GM21529 (cell line): ENCODE results near the gene MN1.

ENCODE experiments used
- ATAC-seq: cut with Tn5 transposase; IDR thresholded peaks from one replicate; pipeline ENCODE4 v1.9.1; 2021; ENCODE audit not compliant: unreplicated experiment

The MN1 gene

DNA sequence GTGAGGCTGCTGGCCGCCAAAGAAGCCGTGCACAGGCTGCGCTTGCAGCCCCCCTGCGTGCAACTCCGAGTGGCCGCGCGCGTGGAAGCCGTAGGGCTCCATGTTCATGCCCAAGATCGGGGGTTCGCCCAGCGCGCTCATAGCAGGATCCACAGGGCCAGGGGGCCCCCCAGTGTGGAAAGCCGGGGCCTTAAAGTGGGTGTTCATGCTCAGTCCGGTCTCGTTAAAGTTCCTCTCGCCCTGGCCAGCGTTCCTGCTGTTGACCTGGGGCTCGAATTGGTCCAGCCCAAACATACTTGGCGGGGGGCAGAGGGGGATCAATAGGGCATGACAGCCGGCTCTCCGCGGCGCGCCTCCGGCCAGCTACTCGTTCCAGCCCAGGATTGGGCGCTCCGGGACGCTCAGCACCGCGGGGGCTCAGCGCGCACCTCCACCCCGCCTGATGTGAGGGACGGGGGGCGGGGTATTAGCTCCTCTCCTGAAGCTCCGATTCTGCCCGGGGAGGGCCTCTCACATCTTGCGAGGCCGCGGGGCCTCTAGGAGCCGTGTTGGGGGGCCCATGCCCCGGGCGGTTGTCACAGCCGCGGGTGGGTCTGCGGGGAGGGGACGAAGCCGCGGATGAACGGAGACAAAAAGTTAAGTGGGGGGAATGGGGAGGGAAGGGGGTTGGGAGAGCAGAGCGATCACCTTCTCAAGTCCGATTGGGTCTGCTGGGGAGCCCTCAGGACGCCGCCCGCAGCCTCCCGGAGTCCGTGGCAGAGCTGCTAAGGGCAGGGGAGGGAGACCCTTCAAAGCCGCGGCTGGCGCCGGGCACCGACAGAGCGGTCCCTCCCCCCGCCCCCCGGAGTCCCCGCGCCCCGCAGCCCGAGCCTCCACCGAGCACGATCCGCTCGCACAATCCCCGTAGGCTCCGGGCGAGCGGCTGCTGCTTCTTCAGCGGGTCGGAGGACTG, 1.0 kb downstream of the MN1 start:
- no peak for ATAC-seq

DNA sequence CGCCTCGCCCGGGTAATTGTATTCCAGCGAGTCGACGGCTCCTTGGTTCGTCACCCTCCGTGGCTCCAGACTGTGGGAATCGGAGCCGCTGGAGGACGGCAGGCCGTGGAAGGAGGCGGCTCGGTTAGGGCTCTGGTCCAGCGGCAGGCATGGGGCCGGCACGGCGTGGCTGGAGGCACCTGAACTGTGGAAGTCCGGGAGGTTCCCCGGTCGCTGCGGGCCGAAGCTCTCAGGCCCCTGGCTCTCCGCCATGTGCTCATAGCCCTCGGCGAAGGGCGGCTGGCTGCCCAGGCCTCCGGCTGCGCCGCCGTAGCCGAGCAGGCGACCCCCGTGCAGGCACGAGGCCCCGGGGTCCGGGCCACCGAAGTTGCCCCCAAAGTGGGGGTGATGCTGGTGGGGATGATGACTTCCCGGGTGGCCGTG, 1.7 kb downstream of the MN1 start:
- no peak for ATAC-seq

DNA sequence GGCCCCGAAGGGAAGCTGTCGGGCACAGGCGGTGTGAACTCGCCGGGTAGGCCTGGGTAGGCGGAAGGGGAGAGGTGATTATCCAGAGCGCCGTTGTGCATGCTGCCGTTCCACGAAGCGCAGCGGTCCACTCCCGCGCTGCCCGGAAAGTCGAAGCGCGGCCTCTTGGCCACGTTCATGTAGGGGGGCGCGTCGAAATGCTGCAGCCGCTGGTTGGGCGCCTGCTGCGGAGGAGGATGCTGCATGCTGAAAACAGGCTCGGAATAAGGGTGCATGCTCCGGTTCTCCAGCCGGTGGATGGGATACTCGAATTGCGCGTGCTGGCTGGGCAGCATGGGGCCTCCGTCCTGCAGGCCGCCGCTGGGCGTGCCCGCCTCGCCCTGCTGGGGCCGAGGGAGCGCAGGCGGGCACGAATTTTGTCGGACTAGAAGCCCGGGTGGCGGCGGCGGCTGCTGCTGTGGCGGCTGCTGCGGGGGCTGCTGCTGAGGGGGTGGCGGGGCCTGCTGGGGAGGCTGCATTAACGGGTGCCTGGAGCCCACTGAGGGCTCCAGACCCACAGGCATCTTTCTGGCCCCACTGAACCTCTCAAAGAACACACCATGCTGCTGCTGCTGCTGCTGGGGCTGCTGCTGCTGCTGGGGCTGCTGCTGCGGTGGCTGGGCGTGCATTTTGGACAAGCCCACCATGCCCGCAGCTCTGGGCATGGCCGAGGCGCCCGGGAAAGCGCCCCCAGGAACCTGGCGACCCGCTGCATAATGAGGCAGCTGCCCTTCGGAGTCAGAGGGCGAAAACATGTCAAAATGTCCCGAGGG, 2.3 kb downstream of the MN1 start:
- ATAC-seq = no peak

DNA sequence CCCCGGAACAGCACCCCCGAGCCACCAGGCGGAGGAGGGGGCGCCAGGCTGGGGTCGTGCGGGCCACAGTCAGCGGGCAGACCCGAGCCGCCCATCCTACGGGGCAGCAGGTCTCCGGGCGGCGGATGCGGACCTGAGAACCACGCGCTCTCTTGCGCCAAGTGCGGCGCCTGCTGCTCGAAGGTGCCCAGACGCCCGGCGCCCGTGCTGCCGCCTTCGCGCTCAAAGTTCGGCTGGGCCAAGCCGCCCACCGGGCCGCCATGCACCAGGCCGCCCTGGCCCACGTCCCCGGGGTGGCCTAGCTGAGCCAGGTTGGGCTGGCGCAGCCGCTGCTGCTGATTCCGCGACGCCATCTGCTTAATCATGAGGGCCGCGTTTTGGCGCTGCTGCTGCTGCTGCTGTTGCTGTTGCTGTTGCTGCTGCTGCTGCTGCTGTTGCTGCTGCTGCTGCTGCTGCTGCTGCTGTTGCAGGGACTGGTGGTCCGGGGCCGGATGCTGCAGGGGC, 3.0 kb downstream of the MN1 start:
- no peak for ATAC-seq

DNA sequence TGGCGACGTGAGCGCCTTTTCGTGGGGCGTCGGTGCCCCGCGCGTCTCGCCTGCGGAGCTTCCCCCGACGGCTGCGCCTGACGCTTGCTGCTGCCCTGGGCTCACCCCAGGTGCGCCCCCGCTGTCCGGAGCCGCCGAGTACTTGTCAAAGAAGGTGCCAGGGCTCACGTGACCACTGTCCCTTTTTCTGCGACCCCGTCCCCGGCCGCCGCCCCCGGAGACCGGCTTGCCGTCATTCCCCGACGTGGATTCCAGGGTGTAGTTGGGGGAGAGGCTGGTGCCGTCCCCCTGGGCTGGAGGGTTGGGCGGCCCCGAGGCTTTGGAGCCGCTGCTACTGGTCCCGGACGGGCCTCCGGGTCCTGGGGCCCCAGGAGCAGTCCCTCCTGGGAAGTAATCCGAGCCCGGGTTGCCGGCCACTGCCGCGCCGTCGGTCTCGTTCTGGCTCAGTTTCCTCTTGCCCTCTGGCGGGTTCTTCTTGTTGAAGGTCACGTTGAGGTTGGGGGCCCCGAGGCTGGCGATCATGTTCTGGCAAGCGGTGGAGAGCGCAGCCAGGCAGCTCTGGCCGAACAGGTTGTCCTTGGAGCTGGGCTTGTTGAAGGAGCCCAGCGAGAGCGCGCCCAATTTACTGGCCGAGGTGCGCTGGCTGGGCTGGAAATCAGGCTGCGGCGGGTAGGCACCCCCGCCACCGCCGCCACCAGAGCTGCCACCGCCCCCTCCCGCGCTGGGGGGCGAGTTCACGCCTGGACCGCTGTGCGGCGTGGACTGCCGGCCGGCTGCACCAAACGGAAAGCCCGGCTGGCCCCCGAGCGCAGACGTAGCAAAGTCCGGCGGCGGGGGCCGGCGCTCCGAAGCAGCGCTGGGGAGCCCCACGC, 3.8 kb downstream of the MN1 start:
- no peak for ATAC-seq

DNA sequence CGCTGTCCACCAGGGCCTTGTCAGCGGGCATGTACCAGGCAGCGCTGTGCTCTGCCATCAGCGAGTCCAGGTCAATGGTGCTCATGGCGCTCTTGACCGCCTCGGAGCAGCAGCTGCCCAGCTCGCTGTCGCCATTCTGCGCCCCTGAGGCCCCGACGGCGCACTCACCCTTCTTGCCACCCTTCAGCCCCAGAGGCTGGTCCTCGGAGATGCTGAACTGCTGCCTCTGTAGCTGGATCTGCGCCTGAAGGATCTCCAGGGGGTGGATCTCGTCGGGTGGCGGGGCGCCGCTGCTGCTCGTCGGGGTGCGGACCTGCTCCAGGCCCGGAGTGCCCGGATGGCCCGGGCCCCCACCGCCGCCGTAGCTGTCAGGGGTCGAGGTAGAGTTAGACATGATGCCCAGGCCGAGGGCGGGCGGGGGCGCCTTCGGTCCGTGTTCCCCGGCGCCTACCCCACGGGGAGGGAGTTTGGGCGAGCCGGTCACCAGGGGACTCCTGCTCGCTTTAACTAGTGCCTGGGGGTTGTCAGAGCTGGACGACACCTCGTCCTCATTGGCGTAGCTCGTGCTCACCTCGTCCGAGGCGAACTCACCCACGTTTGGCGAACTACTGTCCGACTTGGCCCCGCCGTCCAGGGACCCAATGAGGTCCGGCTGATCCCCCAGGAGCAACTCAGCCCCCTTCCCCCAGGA, 4.6 kb downstream of the MN1 start:
- no peak for ATAC-seq

DNA sequence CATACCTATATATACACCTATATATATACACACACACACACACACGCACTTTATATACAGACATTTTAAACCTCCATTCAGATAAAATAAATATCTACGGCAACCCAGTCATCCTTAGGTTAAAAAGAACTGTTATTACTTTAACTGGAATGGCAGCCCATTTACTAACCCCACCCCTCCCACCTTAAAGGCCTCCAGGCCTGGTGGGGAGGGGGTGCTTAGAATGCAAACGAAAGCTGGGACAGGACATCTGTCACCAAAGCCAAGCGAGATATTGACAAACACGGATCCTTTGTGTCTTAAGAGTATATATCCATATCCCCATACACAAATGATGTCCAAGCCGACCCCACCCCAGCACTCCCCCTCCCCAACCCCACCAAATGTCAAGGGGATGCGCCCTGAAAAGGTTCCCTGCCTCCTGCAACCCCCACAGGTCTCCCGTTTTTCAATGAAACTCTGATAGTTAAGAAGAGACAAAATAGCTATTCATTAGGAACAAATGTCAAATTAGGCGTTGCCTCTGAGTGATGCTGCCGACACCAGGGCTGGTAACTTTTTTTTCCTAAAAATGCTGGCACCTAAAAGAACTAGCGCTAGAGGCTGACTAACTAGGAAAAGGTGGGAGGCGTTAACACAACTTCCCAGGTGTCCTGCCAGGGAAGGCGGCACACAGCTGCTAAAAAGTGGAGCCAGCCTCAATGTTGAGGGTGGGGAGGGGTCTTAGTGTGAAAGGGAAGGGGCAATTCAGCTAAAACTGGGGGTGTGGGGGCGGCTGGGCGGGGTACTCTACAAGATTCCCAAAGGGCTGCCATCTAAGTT, 5.6 kb downstream of the MN1 start:
- no peak for ATAC-seq

DNA sequence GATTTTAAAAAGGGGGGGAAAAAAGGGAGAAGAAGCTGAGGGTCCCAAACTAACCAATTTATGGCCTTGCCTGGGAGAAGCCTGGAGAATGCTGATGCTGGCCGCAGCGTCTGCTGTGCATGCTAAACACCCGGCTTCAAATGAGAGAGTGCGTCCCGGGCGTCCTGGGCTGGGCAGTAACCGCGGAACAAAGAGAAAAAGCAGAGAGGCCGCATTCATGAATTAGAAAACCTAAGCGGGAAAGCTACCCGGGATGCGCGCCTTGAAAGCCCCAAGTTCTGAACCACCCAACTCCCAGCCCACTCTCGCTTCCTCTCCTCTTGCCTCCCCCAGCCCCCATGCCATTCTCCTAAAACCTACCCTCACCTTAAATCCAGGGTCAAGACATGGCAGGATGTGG, 6.5 kb downstream of the MN1 start:
- no peak for ATAC-seq

DNA sequence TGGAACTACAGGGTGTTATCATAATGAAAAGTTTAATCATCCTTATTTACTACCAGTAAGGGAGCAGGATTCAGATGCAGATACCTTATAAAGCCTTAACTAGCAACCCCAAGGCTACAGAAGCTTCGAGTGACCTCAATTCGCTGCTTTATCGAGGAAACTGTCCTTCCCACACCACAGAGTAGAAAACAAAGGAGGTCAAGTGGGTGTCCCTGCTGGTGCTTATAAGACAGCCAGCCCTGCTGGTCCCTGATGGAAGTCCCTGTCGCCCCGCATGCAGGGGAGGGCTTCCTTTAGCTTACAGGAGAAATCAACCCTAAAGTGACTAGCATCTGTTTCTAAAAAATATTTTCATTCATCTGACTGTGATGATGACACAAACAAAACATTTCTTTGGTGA, 7.3 kb downstream of the MN1 start:
- no peak for ATAC-seq

DNA sequence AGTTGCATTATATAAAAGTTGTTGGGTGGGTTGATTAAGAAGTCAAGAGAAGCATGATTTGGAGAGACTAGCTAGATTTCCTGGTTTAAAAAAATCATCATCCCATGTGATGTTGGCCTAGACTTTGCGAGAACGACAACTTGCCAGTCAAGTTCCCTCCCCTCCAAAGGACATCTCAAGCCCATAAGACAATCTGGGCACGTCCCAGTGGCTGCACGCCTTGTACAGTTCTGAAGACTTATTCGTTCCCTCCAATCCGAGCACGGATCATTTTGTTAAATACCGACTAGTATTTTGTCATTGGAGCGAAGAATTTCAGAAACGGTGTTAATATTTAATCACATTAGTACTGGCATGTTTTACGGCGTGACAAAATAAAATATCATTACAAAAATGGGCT, 8.0 kb downstream of the MN1 start:
- ATAC-seq = no peak

DNA sequence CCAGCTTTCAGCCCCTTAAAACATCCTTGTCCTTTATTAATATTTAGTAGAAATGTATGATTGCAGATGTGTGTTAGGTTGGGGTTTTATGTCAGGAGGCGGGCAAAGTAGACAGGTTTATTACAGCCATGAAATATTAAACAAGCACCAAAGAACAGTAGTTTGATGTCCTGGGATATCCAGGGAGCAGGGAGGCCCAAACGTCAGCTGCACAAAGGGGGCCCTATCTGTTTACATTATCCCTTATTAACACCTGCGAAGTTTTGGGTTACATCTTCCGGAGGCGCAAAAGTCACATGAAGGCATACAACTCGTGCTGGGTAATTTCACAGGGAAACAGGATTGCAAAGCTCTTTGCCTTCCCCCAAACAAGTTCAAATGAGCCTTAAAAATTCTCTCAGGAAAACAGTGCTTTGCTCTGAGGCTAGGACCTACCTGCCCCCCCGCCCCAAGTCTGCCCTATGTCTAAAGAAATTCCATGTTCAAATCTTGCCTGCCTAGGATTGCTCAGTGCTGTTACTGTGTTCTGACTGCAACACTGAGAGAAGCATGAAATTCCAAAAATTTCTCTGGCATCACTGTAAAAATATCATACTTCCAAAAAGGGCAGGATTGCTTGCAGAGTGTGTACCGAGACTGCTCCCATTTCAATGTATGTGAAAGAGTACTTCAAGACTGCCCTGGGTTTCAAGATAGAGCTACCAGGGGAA, 8.9 kb downstream of the MN1 start:
- ATAC-seq = no peak

DNA sequence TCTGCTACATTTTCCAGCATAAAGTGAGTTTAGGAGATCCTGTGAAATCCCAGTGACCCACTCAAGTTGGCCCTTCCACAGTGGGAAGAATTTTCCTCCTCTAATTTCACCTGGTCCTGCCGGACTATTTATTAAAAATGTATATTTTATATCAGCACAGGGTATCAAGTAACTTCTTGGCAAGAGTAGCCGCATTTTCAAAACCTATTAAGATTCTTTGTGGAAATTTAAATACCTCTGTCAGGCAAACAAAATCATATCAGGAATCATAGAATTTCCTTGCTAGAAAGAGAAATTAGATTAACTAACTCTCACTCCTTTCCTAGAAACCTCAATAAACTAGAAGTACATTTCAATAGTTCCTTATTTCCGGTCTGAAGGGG, 9.7 kb downstream of the MN1 start:
- no peak for ATAC-seq

DNA sequence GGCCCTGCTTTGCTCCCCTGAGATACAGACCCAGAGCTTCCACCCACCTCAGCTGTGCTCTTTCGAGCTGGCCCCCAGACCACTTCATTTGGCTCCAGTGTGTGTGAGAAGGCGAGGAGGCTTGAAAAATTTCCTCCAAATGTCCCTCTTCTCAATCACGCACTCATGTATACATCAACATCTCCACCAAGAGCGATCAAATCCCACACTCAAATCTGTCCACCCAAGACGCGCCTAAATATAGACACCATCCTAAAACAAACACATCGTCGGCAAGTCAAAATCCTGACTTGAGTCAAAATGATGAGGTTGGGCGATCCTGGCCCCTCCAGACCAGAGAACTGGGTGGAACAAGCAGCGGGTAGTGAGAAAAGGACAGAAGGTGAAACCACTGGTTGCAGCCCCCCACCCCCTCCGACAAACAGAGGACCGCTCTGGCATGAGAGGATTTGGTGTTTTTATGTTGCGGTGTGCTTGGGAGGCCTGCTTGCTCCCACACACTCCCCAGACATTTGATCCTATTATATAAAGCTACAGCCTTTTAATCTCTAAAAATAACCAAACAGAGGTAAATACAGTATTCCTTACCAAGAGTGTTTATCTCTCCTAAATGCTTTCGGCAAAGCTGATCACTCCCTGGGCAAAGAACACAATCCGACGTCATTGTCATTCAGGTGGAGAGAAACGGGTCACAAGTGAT, 10.2 kb downstream of the MN1 start:
- ATAC-seq = no peak

DNA sequence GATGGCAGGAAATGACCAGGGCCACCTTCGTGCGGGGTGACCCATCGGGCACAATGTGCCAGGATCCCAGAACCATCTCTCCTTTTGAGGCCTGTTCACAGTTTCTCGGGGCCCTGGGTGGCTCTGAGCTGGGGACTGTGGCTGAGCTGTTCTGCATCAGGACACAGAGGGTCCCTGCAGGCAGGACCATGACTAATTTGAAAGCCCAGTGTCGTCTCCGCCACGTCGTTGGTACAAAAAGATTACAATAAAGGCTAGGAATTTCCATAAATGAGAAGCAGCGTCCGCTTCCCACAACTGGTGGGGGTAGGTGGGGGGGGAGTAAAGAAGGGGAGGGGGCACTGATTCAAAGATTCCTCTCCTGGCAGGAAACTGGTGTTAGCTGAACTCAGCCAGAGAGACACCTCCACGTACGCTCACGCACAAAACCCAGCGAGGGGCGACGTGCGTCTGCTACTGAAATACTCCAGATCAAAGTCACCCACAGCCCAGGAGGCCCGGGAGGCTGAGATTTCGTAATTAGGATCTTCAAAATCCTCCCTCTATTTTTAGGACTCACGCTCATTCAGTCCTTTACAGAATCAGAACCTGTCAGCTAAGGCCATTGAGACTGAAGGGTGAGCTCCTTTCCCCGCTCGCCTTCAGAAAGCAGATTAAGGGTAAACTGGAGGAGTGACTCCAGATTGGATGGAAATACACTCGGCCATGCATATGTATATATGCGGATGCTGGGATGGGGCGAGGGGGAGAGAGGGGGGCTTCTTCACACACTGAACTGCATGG, 11.0 kb downstream of the MN1 start:
- no peak for ATAC-seq

DNA sequence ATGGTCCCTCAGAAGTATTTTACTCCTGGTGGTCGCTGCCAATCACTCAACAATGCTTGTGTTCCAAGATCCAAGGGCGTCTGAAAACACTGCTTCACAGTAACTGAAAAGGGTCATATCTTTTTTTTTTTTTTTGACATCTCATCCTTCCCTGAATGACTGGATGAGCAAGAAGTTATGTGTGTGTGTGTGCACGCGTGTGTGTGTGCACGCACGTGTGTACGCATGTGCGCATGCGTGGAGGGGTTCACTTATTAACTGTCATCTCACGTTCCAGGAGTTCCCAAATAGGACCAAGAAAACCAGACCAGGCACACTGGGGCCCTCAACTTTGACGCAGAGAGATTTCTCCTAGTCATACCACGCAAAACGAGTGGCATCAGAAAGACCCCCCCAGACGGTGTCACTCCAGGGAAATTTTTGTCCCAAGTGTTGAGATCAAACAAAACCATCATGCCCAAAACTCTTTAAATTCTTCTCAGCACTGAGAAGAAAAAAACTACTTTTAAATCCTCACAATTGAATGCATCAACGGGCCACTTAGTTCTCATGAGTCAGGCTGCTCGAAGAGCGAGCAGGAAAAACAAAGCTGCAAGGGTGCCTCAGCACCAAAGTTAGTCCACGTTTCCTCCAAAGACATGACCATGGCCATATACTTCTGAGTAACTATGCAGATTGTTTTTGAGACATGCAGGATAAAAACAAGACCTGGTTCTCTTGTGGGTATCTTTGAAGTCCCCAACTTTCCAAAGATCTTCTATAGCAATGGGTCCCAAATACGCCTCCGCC, 12.9 kb downstream of the MN1 start:
- ATAC-seq = no peak

DNA sequence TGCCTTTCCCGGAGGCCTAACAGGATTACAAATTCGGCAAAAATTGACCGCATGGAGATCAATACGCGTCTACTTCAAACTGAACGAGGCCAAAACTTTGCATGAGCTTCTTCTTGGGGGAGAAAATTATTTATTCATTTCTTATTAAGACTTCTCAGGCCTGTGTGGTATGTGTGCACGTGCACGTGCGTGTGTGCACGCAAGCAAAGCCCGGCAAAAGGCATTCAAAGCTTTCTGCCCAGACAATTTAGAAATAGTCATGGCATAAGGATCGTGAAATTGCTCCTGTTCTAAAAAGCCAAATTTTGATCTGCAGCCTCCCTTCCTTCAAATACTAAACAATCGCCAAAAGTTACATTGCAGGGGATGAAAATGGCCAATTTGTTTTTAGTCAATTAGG, 14.6 kb downstream of the MN1 start:
- ATAC-seq = no peak
